Osteocyte (in vitro differentiated cells): ENCODE measurements around the gene ZMPSTE24. TPM values are rescaled to one million over a fixed set of nuclear protein-coding genes. Genes with fewer than 3 reads are reported as not detected.

ENCODE experiments used
- DNase-seq: peaks from one replicate; pipeline ENCODE4 v3.0.0; 2021; ENCODE audit warnings: mixed read lengths; ENCODE audit not compliant: unreplicated experiment; ENCODE audit errors: extremely low spot score
- H3K27ac Mint-ChIP-seq: one replicate; pipeline ENCODE4 v1.8.0; 2021; ENCODE audit warnings: mild to moderate bottlenecking, mixed read lengths; ENCODE audit not compliant: unreplicated experiment
- H3K27me3 Mint-ChIP-seq: one replicate; pipeline ENCODE4 v1.8.0; 2021; ENCODE audit warnings: mixed read lengths; ENCODE audit not compliant: unreplicated experiment
- H3K36me3 Mint-ChIP-seq: one replicate; pipeline ENCODE4 v1.8.0; 2021; ENCODE audit warnings: mixed read lengths; ENCODE audit not compliant: unreplicated experiment
- H3K4me1 Mint-ChIP-seq: one replicate; pipeline ENCODE4 v1.8.0; 2021; ENCODE audit warnings: mixed read lengths; ENCODE audit not compliant: unreplicated experiment
- H3K4me3 Mint-ChIP-seq: one replicate; pipeline ENCODE4 v1.8.0; 2021; ENCODE audit warnings: mild to moderate bottlenecking, moderate library complexity, mixed read lengths; ENCODE audit not compliant: unreplicated experiment
- H3K9me3 Mint-ChIP-seq: one replicate; pipeline ENCODE4 v1.8.0; 2021; ENCODE audit warnings: mixed read lengths; ENCODE audit not compliant: unreplicated experiment
- total RNA-seq: library from RNA; stranded (reverse); gene quantifications from 2 replicates; pipeline ENCODE4 v1.2.1, GENCODE V29; 2021
- TF ChIP-seq, protein P1 (sequence below): fragments of 200-600 bp; sonication (generic); IDR thresholded peaks from 2 replicates; pipeline ENCODE4 v1.5.0; 2021; ENCODE audit warnings: antibody characterized with exemption, mild to moderate bottlenecking, moderate library complexity

Gene ZMPSTE24
- total RNA-seq, 1 donor from 2014 or later, result 43.4 TPM

DNA sequence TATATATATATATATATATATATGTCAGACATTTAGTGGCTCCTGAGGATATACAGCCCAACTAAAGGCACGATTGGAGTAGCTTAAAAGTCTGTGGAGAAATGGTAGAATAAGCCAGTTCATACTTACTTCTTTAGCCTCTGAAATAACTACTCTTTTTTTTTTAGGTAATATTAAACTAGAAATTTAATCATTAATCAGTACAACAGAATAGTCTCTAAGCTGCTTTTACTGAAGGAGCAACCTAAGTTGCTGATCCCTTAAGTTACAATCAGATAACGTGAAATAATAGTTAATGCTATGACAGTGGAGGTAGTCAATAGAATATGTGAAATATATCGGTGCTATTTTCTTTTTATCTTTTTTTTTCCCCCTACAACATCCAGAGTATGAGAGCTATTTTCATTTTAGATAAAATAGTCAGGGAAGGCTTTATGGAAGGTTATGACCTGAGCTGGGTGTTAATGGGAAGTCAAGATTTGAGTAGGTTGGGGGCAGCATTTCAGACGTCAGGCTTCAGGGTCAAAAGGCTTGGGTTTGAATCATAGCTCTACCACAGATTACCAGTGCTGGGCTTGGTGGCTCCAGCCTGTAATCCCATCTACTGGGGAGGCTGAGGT lies 15.6 kb downstream of the ZMPSTE24 start:
- no peaks in the 10 kb centered on the region for H3K9me3 Mint-ChIP-seq
- no peak for DNase-seq
- TF ChIP-seq, protein P1, sequence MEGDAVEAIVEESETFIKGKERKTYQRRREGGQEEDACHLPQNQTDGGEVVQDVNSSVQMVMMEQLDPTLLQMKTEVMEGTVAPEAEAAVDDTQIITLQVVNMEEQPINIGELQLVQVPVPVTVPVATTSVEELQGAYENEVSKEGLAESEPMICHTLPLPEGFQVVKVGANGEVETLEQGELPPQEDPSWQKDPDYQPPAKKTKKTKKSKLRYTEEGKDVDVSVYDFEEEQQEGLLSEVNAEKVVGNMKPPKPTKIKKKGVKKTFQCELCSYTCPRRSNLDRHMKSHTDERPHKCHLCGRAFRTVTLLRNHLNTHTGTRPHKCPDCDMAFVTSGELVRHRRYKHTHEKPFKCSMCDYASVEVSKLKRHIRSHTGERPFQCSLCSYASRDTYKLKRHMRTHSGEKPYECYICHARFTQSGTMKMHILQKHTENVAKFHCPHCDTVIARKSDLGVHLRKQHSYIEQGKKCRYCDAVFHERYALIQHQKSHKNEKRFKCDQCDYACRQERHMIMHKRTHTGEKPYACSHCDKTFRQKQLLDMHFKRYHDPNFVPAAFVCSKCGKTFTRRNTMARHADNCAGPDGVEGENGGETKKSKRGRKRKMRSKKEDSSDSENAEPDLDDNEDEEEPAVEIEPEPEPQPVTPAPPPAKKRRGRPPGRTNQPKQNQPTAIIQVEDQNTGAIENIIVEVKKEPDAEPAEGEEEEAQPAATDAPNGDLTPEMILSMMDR, result no peak

DNA sequence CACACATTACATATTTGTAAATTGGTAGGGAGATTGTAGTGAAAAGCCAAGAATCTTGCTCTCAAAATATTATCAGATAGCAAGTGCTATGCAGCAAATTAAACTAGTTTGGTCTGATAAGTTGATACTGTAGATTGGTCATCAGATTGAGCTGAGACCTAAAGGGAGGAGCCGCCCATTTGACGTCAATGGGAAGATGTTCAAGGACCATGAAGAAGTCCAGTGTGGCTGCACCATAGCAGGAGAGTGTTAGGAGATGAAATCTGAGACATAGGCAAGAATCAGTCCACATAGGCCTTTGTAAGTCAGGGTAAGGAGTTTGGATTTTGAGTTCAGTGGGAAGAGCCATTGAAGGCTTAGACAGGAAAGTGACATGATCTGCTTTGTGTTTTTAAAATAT lies 16.3 kb downstream of the ZMPSTE24 start:
- Mint-ChIP-seq H3K4me3 (no peak overlapping the region), H3K9me3 (no peaks in the 10 kb centered on the region), H3K36me3 (peaks cover 49% of the 10 kb centered on the region), H3K27ac (no peak overlapping the region), H3K27me3 (no peaks in the 10 kb centered on the region), H3K4me1 (no peaks in the 10 kb centered on the region)
- DNase-seq, result no peak
- TF ChIP-seq, protein P1, result no peak

More for the DNA sequence above, 15.6 kb downstream of the ZMPSTE24 start:
- Mint-ChIP-seq H3K36me3 (peaks cover 42% of the 10 kb centered on the region), H3K27me3 (no peaks in the 10 kb centered on the region), H3K4me3 (no peak overlapping the region), H3K27ac (no peak overlapping the region), H3K4me1 (no peaks in the 10 kb centered on the region)

DNA sequence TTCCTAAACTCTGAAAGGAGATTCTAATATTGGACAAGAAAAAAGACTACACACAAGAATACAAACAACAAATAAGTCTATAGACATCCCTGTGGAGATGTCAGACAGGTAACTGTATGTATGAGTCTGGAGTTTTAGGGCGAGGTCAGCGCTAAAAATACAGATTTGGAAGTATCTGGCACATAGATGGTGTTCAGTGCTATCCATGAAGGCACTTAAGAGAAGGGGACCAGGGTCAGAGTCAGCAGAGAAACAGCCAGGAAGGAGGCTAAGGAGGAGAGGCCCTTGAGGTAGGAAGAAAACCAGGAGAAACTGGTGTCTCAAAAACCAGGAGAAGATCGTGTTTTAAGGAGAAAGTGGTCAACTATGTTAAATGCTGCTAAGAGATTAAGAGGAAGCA lies 18.1 kb downstream of the ZMPSTE24 start:
- Mint-ChIP-seq H3K4me3 (no peak overlapping the region), H3K27ac (no peak overlapping the region), H3K27me3 (no peaks in the 10 kb centered on the region), H3K36me3 (peaks cover 39% of the 10 kb centered on the region), H3K9me3 (no peaks in the 10 kb centered on the region), H3K4me1 (no peaks in the 10 kb centered on the region)
- TF ChIP-seq, protein P1, result no peak
- DNase-seq, result peak; percentile 36

DNA sequence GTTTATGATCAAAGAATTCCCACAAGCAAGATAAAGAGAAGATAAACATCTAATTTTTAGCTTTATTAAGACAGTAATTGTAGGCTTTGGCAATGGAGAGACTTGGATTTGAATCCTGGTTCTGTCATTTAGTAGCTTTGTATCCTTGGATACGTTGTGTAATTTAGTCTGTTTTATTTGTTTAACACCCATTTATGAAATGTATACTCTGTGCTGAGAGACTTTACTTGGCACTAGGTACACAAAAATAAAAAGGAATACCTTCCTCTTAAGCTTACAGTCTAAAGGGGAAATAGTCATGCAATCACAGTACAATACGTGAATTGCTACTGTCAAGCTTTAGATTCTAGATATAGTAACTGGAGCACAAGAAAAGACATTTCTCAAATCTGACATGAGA lies 23.8 kb downstream of the ZMPSTE24 start:
- H3K4me1 Mint-ChIP-seq, result no peaks in the 10 kb centered on the region
- H3K36me3 Mint-ChIP-seq, result peaks cover 37% of the 10 kb centered on the region
- H3K9me3 Mint-ChIP-seq, result no peaks in the 10 kb centered on the region
- no peak overlapping the region for H3K27ac Mint-ChIP-seq
- no peak overlapping the region for H3K4me3 Mint-ChIP-seq
- DNase-seq, result no peak
- H3K27me3 Mint-ChIP-seq, result no peaks in the 10 kb centered on the region
- TF ChIP-seq, protein P1, result no peak

- H3K4me3 Mint-ChIP-seq, result no peak overlapping the region
- H3K36me3 Mint-ChIP-seq, result peaks cover 52% of the 10 kb centered on the region
- no peaks in the 10 kb centered on the region for H3K9me3 Mint-ChIP-seq
- TF ChIP-seq, protein P1, result no peak
- H3K27me3 Mint-ChIP-seq, result no peaks in the 10 kb centered on the region
- H3K4me1 Mint-ChIP-seq, result no peaks in the 10 kb centered on the region
- H3K27ac Mint-ChIP-seq, result no peak overlapping the region
- peak; percentile 3 for DNase-seq
Observed at GRCh38 chr1:40291293-40291692, 33.3 kb downstream of the ZMPSTE24 start.
